Subcutaneous adipose tissue (tissue), 4 donors: Measurements from ENCODE around the gene UBE2O. TPM values are rescaled to one million over a fixed set of nuclear protein-coding genes. Genes with fewer than 3 reads are reported as not detected.

Experiments
- total RNA-seq, 4 donors: library from RNA; depleted of rRNA; stranded (reverse); fragments of >200 nt; gene quantifications; one replicate each; pipeline ENCODE4 v1.1.0, GENCODE V29; 2016
- TF ChIP-seq, protein P1 (sequence below): fragments of 450-650 bp; IDR thresholded peaks from one replicate; pipeline ENCODE4 v1.5.1; 2016; ENCODE audit warnings: low read depth, mild to moderate bottlenecking, control low read depth, antibody characterized with exemption, moderate library complexity

Gene UBE2O
- total RNA-seq, 4 donors from 2014 or later = 7.2 to 14.3 (median 12.6) TPM

DNA sequence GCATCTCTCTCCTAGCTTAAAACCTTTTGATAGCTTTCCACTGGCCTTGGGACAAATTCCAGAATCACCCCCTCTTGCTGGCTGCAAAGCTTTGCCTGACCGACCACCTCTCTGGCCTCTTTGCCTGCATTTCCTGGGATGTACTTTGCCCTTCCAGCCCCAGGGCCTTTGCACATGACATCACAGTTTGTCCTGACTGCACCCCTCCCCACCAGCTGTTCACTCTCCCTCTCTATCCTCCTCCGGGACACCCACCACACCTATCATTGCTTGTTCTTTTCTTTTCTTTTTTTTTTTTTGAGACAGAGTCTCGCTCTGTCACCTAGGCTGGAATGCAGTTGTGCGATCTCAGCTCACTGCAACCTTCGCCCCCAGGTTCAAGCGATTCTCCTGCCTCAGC is 22.4 kb upstream of the UBE2O start:
- TF ChIP-seq, protein P1, sequence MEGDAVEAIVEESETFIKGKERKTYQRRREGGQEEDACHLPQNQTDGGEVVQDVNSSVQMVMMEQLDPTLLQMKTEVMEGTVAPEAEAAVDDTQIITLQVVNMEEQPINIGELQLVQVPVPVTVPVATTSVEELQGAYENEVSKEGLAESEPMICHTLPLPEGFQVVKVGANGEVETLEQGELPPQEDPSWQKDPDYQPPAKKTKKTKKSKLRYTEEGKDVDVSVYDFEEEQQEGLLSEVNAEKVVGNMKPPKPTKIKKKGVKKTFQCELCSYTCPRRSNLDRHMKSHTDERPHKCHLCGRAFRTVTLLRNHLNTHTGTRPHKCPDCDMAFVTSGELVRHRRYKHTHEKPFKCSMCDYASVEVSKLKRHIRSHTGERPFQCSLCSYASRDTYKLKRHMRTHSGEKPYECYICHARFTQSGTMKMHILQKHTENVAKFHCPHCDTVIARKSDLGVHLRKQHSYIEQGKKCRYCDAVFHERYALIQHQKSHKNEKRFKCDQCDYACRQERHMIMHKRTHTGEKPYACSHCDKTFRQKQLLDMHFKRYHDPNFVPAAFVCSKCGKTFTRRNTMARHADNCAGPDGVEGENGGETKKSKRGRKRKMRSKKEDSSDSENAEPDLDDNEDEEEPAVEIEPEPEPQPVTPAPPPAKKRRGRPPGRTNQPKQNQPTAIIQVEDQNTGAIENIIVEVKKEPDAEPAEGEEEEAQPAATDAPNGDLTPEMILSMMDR = no peak

DNA sequence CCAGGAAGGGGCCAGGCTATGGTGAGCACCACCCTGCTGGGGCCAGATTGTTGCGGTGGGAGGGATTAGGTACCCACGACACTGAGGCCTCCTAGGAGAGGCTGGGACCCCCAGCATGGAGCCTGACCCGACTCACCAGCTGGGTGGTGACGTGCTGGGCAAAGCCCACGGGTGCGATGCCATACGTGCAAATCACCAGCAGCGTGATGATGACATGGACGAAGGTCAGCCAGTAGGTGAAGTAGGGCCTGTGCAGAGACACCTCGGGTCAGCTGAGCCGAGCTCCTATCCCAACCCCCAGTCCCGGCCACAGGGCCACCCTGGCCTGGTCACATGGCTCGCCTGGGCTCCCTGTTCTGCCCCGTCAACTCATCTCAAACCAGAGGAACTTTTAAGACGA is 21.9 kb upstream of the UBE2O start:
- TF ChIP-seq, protein P1 = no peak

DNA sequence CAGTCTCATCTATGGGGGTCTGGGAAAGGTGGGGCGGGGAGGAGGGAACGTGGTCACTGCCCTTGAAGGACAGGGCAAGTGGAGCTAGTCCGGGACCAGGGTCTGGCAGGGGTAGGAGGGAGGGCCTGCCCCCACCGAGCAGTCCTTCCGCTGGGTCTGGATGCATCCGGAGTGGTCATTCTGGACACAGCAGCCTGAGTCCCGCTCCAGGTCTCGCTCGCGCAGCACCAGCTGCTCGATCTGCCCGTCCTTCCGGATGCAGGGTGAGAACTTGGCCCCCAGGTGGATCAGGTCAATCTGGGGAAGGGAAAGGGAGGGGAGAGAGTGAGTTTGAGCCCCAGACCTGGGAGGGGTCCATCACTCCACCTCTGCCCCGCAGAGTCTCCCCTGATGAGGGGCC is 21.3 kb upstream of the UBE2O start:
- TF ChIP-seq, protein P1 = no peak

DNA sequence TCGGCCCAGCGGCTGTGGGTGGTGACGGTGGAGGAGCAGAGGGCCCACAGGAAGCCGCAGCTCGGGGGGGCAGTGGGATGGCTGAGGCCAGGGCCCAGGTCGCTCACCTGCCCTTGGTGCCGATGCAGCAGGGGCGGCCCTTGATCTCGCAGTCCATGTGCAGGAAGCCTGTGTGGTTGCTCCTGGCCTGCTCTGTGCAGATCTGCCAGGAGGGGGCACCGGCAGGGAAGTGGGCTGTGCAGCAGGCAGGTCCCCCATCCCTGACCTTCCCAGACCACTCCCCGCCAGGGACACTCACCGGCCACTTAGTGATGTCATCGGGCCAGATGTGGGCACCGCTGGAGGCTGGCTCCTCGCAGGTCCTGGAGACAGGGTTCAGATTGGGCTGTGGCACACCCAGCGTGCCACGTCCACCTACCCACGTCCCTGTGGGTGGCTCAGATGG is 20.6 kb upstream of the UBE2O start:
- TF ChIP-seq, protein P1 = no peak

DNA sequence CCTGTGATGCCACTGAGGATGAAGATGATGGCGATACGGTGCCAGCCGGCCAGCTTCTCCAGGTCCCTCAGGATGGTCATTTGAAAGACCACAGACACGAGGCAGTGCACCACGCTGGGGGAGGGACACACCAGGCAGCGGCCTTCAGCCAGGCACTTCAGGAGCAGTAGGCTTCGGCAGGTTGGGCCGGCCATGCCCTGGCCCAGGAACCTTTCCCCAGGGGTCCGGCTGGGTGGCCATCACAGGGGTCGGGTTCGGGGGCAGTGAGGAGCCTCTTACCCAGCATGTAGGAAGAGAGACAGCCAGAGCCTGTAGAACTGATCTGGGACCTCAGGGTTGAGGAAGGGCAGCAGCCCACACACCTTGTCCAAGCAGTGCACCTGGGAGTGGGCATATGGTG is 19.8 kb upstream of the UBE2O start:
- TF ChIP-seq, protein P1 = no peak

DNA sequence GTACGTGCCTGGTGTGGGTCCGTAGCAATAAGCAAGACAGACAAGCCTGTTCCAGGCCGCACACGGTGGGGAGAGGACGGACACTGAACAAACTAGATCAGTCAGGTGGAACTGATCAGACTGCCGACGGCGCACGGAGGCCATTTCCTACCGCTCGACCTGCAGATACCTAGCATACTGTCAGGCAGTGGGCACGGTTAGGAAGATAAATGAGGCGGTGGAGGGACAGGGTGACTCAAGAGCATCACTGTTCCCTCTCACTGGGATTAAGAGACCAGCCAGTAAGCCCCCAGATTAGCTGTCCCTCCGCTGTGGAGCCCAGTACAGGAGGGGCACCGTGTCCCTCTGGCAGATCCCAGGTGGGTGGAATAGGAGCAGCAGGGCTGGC is 19.3 kb upstream of the UBE2O start:
- TF ChIP-seq, protein P1 = no peak

DNA sequence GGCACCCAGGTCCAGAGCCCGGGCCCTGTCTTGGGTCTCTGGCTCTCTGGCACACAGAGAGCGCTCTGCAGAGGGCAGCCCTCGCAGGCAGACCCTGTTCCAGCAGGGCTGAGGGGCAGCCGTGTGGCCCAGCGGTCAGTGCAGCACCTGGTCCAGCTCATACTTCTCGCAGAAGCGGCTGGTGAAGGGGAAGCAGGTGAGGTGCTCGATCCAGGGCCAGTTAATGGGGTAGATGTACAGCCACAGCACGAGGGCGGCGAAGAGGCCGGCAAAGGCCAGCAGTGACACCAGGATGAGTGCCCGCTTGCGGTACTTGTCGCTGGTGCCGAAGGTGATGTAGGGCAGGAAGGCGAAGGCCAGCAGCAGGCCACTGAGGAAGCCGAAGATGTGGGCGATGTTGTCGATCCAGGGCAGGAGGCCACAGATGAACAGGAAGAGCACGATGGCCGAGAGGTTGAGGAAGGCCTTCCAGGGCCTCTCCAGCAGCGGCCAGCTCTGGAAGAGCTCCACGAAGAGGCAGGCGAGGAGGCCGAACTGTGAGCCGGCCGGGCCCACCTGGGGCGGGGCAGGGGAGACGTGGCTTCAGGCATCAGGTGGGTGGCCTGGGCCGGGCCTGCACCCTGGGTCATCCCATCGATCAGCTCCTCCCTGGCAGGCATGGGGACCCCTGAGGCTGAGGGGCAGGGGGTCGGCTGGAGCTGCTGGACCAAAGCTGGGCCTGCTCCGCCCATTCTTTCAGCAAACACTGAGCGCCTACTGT is 18.7 kb upstream of the UBE2O start:
- TF ChIP-seq, protein P1 = no peak
